HepG2 (cell line): ENCODE measurements around the gene MAPK13. TPM values are rescaled to one million over a fixed set of nuclear protein-coding genes. Genes with fewer than 3 reads are reported as not detected.

ENCODE experiments used
- DRAP1 ChIP-seq: IDR thresholded peaks from 2 replicates; pipeline ENCODE4 v1.6.1; 2016; ENCODE audit warnings: missing genetic modification reagents, missing compliant biosample characterization
- FOXA1 ChIP-seq, 2 experiments: fragments of 450-650 bp in 1 of 2; sonication (generic) in 1 of 2; formaldehyde crosslinking in 1 of 2; IDR thresholded peaks; 2 replicates each; pipeline versions ENCODE4 v1.4.0 to v1.6.1; 2016 to 2020; ENCODE audit warnings: missing genetic modification reagents in 1 of 2
- GATA4 ChIP-seq: sonication (generic); IDR thresholded peaks from 2 replicates; pipeline ENCODE4 v1.6.1; 2016; ENCODE audit warnings: antibody characterized with exemption, low read depth, borderline replicate concordance
- HMGA1 ChIP-seq: sonication (generic); formaldehyde crosslinking; conservative IDR thresholded peaks from 2 replicates; pipeline ENCODE4 v1.4.0; 2020; ENCODE audit warnings: missing genetic modification reagents
- KLF12 ChIP-seq: sonication (generic); formaldehyde crosslinking; IDR thresholded peaks from 2 replicates; pipeline ENCODE4 v1.4.0; 2020; ENCODE audit warnings: missing genetic modification reagents, borderline replicate concordance
- NCOA2 ChIP-seq: sonication (generic); formaldehyde crosslinking; IDR thresholded peaks from 2 replicates; pipeline ENCODE4 v1.8.0; 2022; ENCODE audit warnings: inconsistent platforms
- NR2F6 ChIP-seq, 2 experiments: IDR thresholded peaks; 2 replicates each; pipeline ENCODE4 v1.6.1; 2016; ENCODE audit warnings: antibody characterized with exemption in 1 of 2, mild to moderate bottlenecking in 1 of 2
- NRL ChIP-seq: sonication (generic); formaldehyde crosslinking; IDR thresholded peaks from 2 replicates; pipeline ENCODE4 v1.5.0; 2020; ENCODE audit warnings: missing genetic modification reagents, mild to moderate bottlenecking, moderate library complexity, borderline replicate concordance
- PRPF4 ChIP-seq: fragments of 200-400 bp; formaldehyde crosslinking; IDR thresholded peaks from 2 replicates; pipeline ENCODE4 v1.6.1; 2016; ENCODE audit warnings: low read length, low read depth; ENCODE audit not compliant: poor library complexity, severe bottlenecking
- RAD21 ChIP-seq: fragments of 450-650 bp; formaldehyde crosslinking; IDR thresholded peaks from 2 replicates; pipeline ENCODE4 v1.5.0; 2020; ENCODE audit warnings: mild to moderate bottlenecking
- THAP11 ChIP-seq: IDR thresholded peaks from 2 replicates; pipeline ENCODE4 v1.6.1; 2016; ENCODE audit warnings: missing biosample characterization, missing genetic modification reagents
- ZFP41 ChIP-seq: sonication (generic); formaldehyde crosslinking; IDR thresholded peaks from 2 replicates; pipeline ENCODE4 v1.4.0; 2020; ENCODE audit warnings: mild to moderate bottlenecking, missing genetic modification reagents, borderline replicate concordance
- ZNF235 ChIP-seq: sonication (generic); formaldehyde crosslinking; IDR thresholded peaks from 2 replicates; pipeline ENCODE4 v1.8.1; 2023; ENCODE audit warnings: mild to moderate bottlenecking, missing genetic modification reagents, borderline replicate concordance
- ZNF274 ChIP-seq: sonication (generic); formaldehyde crosslinking; IDR thresholded peaks from 2 replicates; pipeline ENCODE4 v1.5.1; 2020; ENCODE audit warnings: mild to moderate bottlenecking, missing genetic modification reagents
- ZNF749 ChIP-seq: sonication (generic); formaldehyde crosslinking; IDR thresholded peaks from 2 replicates; pipeline ENCODE4 v1.8.0; 2022; ENCODE audit warnings: mild to moderate bottlenecking, missing genetic modification reagents, moderate library complexity, borderline replicate concordance
- polyA plus RNA-seq, 8 experiments: library from polyadenylated mRNA; depleted of rRNA in 3 of 8; stranded (reverse) in 7 of 8; unstranded in 1 of 8; fragments of >200 nt; fragmentation: Illumina TruSeq in 4 of 8; extraction: Trizol in 4 of 8; gene quantifications; 2 replicates each; pipeline versions ENCODE4 v1.2.1 to v1.2.3, GENCODE V29; 2011 to 2016; ENCODE audit warnings: low read depth in 4 of 8, missing spikeins in 1 of 8, mixed read lengths in 1 of 8; ENCODE audit not compliant: insufficient read depth in 1 of 8
- total RNA-seq, 5 experiments: library from RNA; depleted of rRNA; stranded (reverse); fragments of >200 nt; fragmentation: Illumina TruSeq; extraction: Trizol; gene quantifications; 2 replicates each; pipeline ENCODE4 v1.2.3, GENCODE V29; 2016; ENCODE audit warnings: low read depth in 1 of 5
- TF ChIP-seq, protein P1 (sequence below): sonication (generic); formaldehyde crosslinking; IDR thresholded peaks from 2 replicates; pipeline ENCODE4 v1.4.0; 2020; ENCODE audit warnings: mild to moderate bottlenecking, low read depth, missing genetic modification reagents
- TF ChIP-seq, protein P2 (sequence below), 2 experiments: sonication (generic) in 1 of 2; formaldehyde crosslinking in 1 of 2; IDR thresholded peaks; 2 replicates each; pipeline versions ENCODE4 v1.6.1 to v1.9.0; 2014 to 2022; ENCODE audit warnings: antibody characterized with exemption in 1 of 2, borderline replicate concordance in 1 of 2, inconsistent platforms in 1 of 2, low read depth in 1 of 2, missing genetic modification reagents in 1 of 2
- TF ChIP-seq, protein P3 (sequence below): IDR thresholded peaks from 2 replicates; pipeline ENCODE4 v1.6.1; 2016

MAPK13 gene
- total and polyA plus RNA-seq, 2 of the 13 experiments (the other 11 are each of a cell fraction or from before 2014, with no cell fraction given), result 12.7 to 43.4 TPM

GRCh38 chr6:36130667-36131510 is 576 bp downstream of the MAPK13 start (continued):
- TF ChIP-seq, protein P1, sequence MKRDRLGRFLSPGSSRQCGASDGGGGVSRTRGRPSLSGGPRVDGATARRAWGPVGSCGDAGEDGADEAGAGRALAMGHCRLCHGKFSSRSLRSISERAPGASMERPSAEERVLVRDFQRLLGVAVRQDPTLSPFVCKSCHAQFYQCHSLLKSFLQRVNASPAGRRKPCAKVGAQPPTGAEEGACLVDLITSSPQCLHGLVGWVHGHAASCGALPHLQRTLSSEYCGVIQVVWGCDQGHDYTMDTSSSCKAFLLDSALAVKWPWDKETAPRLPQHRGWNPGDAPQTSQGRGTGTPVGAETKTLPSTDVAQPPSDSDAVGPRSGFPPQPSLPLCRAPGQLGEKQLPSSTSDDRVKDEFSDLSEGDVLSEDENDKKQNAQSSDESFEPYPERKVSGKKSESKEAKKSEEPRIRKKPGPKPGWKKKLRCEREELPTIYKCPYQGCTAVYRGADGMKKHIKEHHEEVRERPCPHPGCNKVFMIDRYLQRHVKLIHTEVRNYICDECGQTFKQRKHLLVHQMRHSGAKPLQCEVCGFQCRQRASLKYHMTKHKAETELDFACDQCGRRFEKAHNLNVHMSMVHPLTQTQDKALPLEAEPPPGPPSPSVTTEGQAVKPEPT (CRISPR knock-in tag), result no peak; the same call in 1 of the 2 replicates
- no peak for TF ChIP-seq FOXA1 (IDR thresholded peaks at IDR 0.05)
- no peak for TF ChIP-seq FOXA1 (CRISPR knock-in tag; IDR thresholded peaks at IDR 0.05)
- TF ChIP-seq GATA4, result no peak; the same call in 1 of the 2 replicates
- TF ChIP-seq RAD21, result peak; percentile 24
- TF ChIP-seq, protein P2, sequence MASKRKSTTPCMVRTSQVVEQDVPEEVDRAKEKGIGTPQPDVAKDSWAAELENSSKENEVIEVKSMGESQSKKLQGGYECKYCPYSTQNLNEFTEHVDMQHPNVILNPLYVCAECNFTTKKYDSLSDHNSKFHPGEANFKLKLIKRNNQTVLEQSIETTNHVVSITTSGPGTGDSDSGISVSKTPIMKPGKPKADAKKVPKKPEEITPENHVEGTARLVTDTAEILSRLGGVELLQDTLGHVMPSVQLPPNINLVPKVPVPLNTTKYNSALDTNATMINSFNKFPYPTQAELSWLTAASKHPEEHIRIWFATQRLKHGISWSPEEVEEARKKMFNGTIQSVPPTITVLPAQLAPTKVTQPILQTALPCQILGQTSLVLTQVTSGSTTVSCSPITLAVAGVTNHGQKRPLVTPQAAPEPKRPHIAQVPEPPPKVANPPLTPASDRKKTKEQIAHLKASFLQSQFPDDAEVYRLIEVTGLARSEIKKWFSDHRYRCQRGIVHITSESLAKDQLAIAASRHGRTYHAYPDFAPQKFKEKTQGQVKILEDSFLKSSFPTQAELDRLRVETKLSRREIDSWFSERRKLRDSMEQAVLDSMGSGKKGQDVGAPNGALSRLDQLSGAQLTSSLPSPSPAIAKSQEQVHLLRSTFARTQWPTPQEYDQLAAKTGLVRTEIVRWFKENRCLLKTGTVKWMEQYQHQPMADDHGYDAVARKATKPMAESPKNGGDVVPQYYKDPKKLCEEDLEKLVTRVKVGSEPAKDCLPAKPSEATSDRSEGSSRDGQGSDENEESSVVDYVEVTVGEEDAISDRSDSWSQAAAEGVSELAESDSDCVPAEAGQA (IDR thresholded peaks at IDR 0.05; ENCODE audit: low read depth), result no peak
- TF ChIP-seq, protein P2 (CRISPR knock-in tag; IDR thresholded peaks at IDR 0.05; ENCODE audit: borderline replicate concordance), result no peak
- 0 out of 2 replicates have a peak, but pooled peaks have one; percentile 9 for TF ChIP-seq KLF12
- TF ChIP-seq ZNF274, result peak; percentile 95; the same call in 1 of the 2 replicates
- TF ChIP-seq ZFP41 (CRISPR knock-in tag), result peak; percentile 76; the same call in 1 of the 2 replicates
- peak; percentile 86; the same call in 1 of the 2 replicates for TF ChIP-seq NRL (CRISPR knock-in tag)
- no peak for TF ChIP-seq ZNF749
- no peak for TF ChIP-seq HMGA1 (CRISPR knock-in tag)
- TF ChIP-seq NCOA2, result no peak
- TF ChIP-seq, protein P3, sequence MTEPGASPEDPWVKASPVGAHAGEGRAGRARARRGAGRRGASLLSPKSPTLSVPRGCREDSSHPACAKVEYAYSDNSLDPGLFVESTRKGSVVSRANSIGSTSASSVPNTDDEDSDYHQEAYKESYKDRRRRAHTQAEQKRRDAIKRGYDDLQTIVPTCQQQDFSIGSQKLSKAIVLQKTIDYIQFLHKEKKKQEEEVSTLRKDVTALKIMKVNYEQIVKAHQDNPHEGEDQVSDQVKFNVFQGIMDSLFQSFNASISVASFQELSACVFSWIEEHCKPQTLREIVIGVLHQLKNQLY (CRISPR knock-in tag), result no peak; the same call in 1 of the 2 replicates
- no peak for TF ChIP-seq NR2F6 (IDR thresholded peaks at IDR 0.05)
- TF ChIP-seq NR2F6 (CRISPR knock-in tag; IDR thresholded peaks at IDR 0.05), result no peak
- peak; percentile 63; the same call in 1 of the 2 replicates for TF ChIP-seq ZNF235 (CRISPR knock-in tag)
- TF ChIP-seq PRPF4, result no peak
- TF ChIP-seq THAP11 (CRISPR knock-in tag), result peak; percentile 13; the same call in 1 of the 2 replicates
- no peak for TF ChIP-seq DRAP1 (CRISPR knock-in tag)
